Small intestine (tissue), 7 donors: Measurements from ENCODE around the gene ARMH1. TPM values are rescaled to one million over a fixed set of nuclear protein-coding genes. Genes with fewer than 3 reads are reported as not detected.
"Not testable (repeated sequence)": the region's sequence is repeated elsewhere in the genome, so short reads cannot be mapped to it uniquely, and the experiment has no call there.

ENCODE experiments used
- DNase-seq, 2 donors: peaks; one replicate each; pipeline versions ENCODE4 v3.0.0 to v3.0.0-alpha.2; 2013
- FAIRE-seq: peaks from 2 replicates; lab custom pipeline; 2012; peaks lifted over from hg19 to GRCh38; lab: Jason Lieb, UNC
- H3K27ac ChIP-seq, 3 donors: one replicate each; pipeline ENCODE4 v1.5.1; 2013; ENCODE audit warnings: low read length in 2 of 3, mild to moderate bottlenecking in 2 of 3, control low read depth in 1 of 3, inconsistent platforms in 1 of 3, low read depth in 1 of 3, moderate library complexity in 1 of 3
- H3K27me3 ChIP-seq, 3 donors: one replicate each; pipeline ENCODE4 v1.6.1; 2013; ENCODE audit warnings: low read length in 3 of 3, inconsistent platforms in 1 of 3; ENCODE audit not compliant: control insufficient read depth in 3 of 3, insufficient read depth in 3 of 3
- H3K36me3 ChIP-seq, 3 donors: one replicate each; pipeline ENCODE4 v1.6.1; 2013; ENCODE audit warnings: low read length in 3 of 3, inconsistent platforms in 1 of 3, low read depth in 1 of 3, mild to moderate bottlenecking in 1 of 3, moderate library complexity in 1 of 3; ENCODE audit not compliant: control insufficient read depth in 3 of 3, insufficient read depth in 2 of 3
- H3K4me1 ChIP-seq, 3 donors: one replicate each; pipeline ENCODE4 v1.6.1; 2013; ENCODE audit warnings: low read length in 2 of 3, inconsistent platforms in 1 of 3, low read depth in 1 of 3, mild to moderate bottlenecking in 1 of 3, moderate library complexity in 1 of 3; ENCODE audit not compliant: control insufficient read depth in 3 of 3, insufficient read depth in 2 of 3
- H3K4me3 ChIP-seq, 3 donors: one replicate each; pipeline ENCODE4 v1.5.1; 2013; ENCODE audit warnings: low read length in 3 of 3, control low read depth in 1 of 3, inconsistent platforms in 1 of 3, low read depth in 1 of 3, mild to moderate bottlenecking in 1 of 3, moderate library complexity in 1 of 3
- H3K9me3 ChIP-seq, 2 donors: one replicate each; pipeline ENCODE4 v1.6.1; 2013; ENCODE audit warnings: low read depth in 1 of 2, low read length in 1 of 2; ENCODE audit not compliant: control insufficient read depth in 2 of 2, insufficient read depth in 1 of 2
- WGBS, 3 donors: extraction: QIAGEN DNeasy Blood & Tissue Kit; methylation state at CpG; one replicate each; pipeline ENCODE4 v1.1.7; 2013; 5-methylcytosine and 5-hydroxymethylcytosine counted together
- polyA plus RNA-seq, 4 donors: library from polyadenylated mRNA; stranded (reverse) in 3 of 4; unstranded in 1 of 4; fragments of 200-250 nt in 3 of 4; fragments of 120-200 nt in 1 of 4; gene quantifications; one replicate each; pipeline versions ENCODE4 v1.2.1 to v1.2.3, GENCODE V29; 2013
- donor health status: healthy with polysubstance abuse.
- donor health status: control.
- donor health status: control.
- donor health status: Bipolar disorder and iron deficiency.
- donor health status: healthy.

ARMH1 gene
- polyA plus RNA-seq, 4 donors: 2.1 to 6.5 (median 3.4) TPM

DNA sequence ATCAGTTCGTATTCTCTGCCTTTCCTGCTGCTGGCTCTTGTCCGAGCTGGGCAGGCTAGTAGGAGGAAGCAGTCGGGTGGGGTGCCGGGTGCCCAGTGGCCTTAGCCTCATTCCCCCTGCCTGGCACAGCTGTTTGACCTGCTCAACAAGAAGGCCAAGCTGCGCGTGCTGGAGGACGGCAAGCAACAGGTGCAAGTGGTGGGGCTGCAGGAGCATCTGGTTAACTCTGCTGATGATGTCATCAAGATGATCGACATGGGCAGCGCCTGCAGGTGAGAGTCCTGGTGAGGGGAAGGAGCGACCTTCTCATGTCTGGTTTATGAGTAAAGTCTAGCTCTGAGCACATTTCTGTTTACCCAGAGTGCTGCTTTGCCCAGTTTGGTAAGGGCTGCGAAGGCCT, 84.6 kb downstream of the ARMH1 start:
- no peak for FAIRE-seq
- DNase-seq: no peak
- no peaks in the 10 kb centered on the region for H3K9me3 ChIP-seq
- no peak overlapping the region for H3K27ac ChIP-seq
- no peak overlapping the region for H3K4me3 ChIP-seq
- 90 to 96% (median 92%) methylated on average over 11 of the region's 11 CpGs for WGBS, 3 donors
- peaks cover 0 to 66% (median 4%) of the 10 kb centered on the region in 3 donors for H3K36me3 ChIP-seq
- no peaks in the 10 kb centered on the region for H3K27me3 ChIP-seq
- H3K4me1 ChIP-seq: no peaks in the 10 kb centered on the region

DNA sequence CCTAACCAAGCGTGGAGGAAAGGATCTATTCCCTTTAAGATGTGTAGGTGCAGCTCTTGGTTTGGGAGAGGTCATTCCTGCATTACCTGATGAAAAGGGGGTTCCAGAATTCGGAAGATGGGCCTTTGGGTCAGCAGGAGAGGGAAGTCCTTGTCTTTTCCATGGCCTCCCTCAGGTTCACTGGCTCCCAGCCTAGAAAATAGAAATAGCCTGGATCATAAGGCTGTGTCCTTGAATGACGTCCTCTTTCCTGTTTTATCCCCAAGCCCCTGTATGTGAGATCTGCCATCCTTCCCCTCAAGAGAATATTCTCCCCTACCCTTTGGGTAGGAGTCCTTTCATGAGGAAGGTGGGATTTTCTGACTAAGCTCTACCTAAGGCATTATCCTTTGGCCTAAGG, 86.4 kb downstream of the ARMH1 start:
- no peak overlapping the region for H3K27ac ChIP-seq
- H3K36me3 ChIP-seq: peaks cover 0 to 67% (median 4%) of the 10 kb centered on the region in 3 donors
- FAIRE-seq (no peak), DNase-seq (no peak)
- no peaks in the 10 kb centered on the region for H3K9me3 ChIP-seq
- no peaks in the 10 kb centered on the region for H3K27me3 ChIP-seq
- H3K4me3 ChIP-seq: no peak overlapping the region
- 87 to 97% (median 94%) methylated on average over 3 of the region's 3 CpGs for WGBS, 3 donors
- no peaks in the 10 kb centered on the region for H3K4me1 ChIP-seq

DNA sequence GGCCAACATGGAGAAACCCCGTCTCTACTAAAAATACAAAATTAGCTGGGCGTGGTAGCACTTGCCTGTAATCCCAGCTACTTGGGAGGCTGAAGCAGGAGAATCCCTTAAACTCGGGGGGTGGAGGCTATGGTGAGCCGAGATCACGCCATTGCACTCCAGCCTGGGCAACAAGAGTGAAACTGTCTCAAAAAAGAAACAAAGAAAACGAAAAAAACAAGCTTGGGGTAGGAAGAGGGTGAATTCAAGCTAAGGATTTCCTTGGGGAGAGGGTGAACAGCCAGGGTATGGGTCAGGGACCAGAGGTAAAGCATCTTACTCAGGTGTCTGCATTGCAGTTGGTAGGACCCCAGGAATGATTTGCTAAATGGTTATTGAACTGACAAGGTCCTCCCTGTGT, 91.9 kb downstream of the ARMH1 start:
- peaks cover 0 to 45% (median 0%) of the 10 kb centered on the region in 3 donors for H3K36me3 ChIP-seq
- H3K9me3 ChIP-seq, FAIRE-seq, H3K4me1 ChIP-seq, DNase-seq, H3K4me3 ChIP-seq, H3K27me3 ChIP-seq, H3K27ac ChIP-seq: not testable (repeated sequence)
- WGBS, 3 donors: 91 to 96% (median 96%) methylated on average over 6 of the region's 6 CpGs

Other genes with a start within 250 kb of the ARMH1 start
- 10 to 100 TPM; 16.6 to 27.2 (median 22.8) TPM for gene TMEM53, start 233 bp upstream of the ARMH1 start, polyA plus RNA-seq
- gene RNU5D-1, start 56.5 kb downstream of the ARMH1 start, polyA plus RNA-seq: not detected
- 10 to 100 TPM in 2 of 4 donors, 1 to 10 TPM in 2; 1.1 to 17.7 (median 6.5) TPM for gene KIF2C, start 65.1 kb downstream of the ARMH1 start, polyA plus RNA-seq
- 1,000 to 10,000 TPM; 1,153 to 3,026 (median 2,284) TPM for gene RPS8, start 100.8 kb downstream of the ARMH1 start, polyA plus RNA-seq
- gene BEST4, start 113.5 kb downstream of the ARMH1 start, polyA plus RNA-seq: 10 to 100 TPM in 2 of 4 donors, 1 to 10 TPM in 2; 7.4 to 33.0 (median 14.8) TPM
- 10 to 100 TPM in 2 of 4 donors, 1 to 10 TPM in 2; 5.4 to 16.7 (median 10.6) TPM for gene PLK3, start 125.7 kb downstream of the ARMH1 start, polyA plus RNA-seq
- under 1 TPM in 2 of 4 donors, not detected in 2; 0.46 to 0.75 TPM for gene DYNLT4, start 132.6 kb downstream of the ARMH1 start, polyA plus RNA-seq
- 10 to 100 TPM in 1 of 4 donors, 1 to 10 TPM in 3; 1.1 to 14.7 (median 1.7) TPM for gene BTBD19, start 133.8 kb downstream of the ARMH1 start, polyA plus RNA-seq
- 1 to 10 TPM in 1 of 4 donors, under 1 TPM in 3; 0.27 to 3.2 (median 0.36) TPM for gene PTCH2, start 168.5 kb downstream of the ARMH1 start, polyA plus RNA-seq